ENCODE data around the gene CHKA.

The CHKA gene

GRCh38 chr11:68121067-68121899 lies at the start of gene CHKA:
Gene CHKA (minus strand): TSS chr11:68121388. CDS start chr11:68121177, 211 bp downstream.
- peak; percentile 90 for DNase-seq

- DNase-seq = no peak
Observed at GRCh38 chr11:68169442-68169841, 48.3 kb upstream of the CHKA start.

GRCh38 chr11:68168694-68169093 lies 47.5 kb upstream of the CHKA start:
- DNase-seq = no peak

- DNase-seq = no peak
Observed at GRCh38 chr11:68167474-68167873, 46.3 kb upstream of the CHKA start.

- DNase-seq = no peak
Observed at GRCh38 chr11:68166969-68167368, 45.8 kb upstream of the CHKA start.

GRCh38 chr11:68165601-68166000 lies 44.4 kb upstream of the CHKA start:
- no peak for DNase-seq

- DNase-seq = no peak
Observed at GRCh38 chr11:68164437-68164836, 43.2 kb upstream of the CHKA start.

- no peak for DNase-seq
Observed at GRCh38 chr11:68163691-68164090, 42.5 kb upstream of the CHKA start.

GRCh38 chr11:68160100-68160695 lies 39.0 kb upstream of the CHKA start:
- DNase-seq = no peak

- DNase-seq = no peak
Observed at GRCh38 chr11:68159665-68160064, 38.5 kb upstream of the CHKA start.

- DNase-seq = no peak
Observed at GRCh38 chr11:68159161-68159560, 38.0 kb upstream of the CHKA start.

- DNase-seq = no peak
Observed at GRCh38 chr11:68158580-68158979, 37.4 kb upstream of the CHKA start.

GRCh38 chr11:68153742-68154141 lies 32.6 kb upstream of the CHKA start:
- no peak for DNase-seq

GRCh38 chr11:68150037-68150436 lies 28.8 kb upstream of the CHKA start:
- no peak for DNase-seq

- DNase-seq = peak; percentile 41
Observed at GRCh38 chr11:68149417-68149816, 28.2 kb upstream of the CHKA start.

- DNase-seq = no peak
Observed at GRCh38 chr11:68148879-68149278, 27.7 kb upstream of the CHKA start.

- no peak for DNase-seq
Observed at GRCh38 chr11:68148071-68148805, 27.1 kb upstream of the CHKA start.

- peak; percentile 65 for DNase-seq
Observed at GRCh38 chr11:68146704-68147474, 25.7 kb upstream of the CHKA start.

GRCh38 chr11:68146010-68146540 lies 24.9 kb upstream of the CHKA start:
- DNase-seq = no peak

GRCh38 chr11:68145120-68145866 lies 24.1 kb upstream of the CHKA start:
- no peak for DNase-seq

GRCh38 chr11:68143310-68143689 lies 22.1 kb upstream of the CHKA start:
- DNase-seq = no peak
